H1 (cell line): Measurements from ENCODE around the gene ANKRD31. TPM values are rescaled to one million over a fixed set of nuclear protein-coding genes. Genes with fewer than 3 reads are reported as not detected.

Experiments
- CTCF ChIA-PET: fragments of 300-600 bp; sonication (Branson Sonifier 250); formaldehyde crosslinking; loops from one replicate; lab custom pipeline; 2021; ENCODE audit not compliant: partially characterized antibody; lab: Charles Lee
- POLR2A ChIA-PET: fragments of 300-600 bp; sonication (Branson Sonifier 250); formaldehyde crosslinking; loops from one replicate; lab custom pipeline; 2021; ENCODE audit warnings: inconsistent platforms; ENCODE audit not compliant: partially characterized antibody; lab: Charles Lee
- DNase-seq, 2 experiments: peaks; one replicate each; pipeline versions ENCODE4 v3.0.0 to v3.0.0-alpha.2; 2010 to 2022; ENCODE audit warnings: low spot score in 2 of 2, low read depth in 1 of 2, mixed read lengths in 1 of 2
- FAIRE-seq: peaks from 2 replicates; lab custom pipeline; 2011; peaks lifted over from hg19 to GRCh38; lab: Jason Lieb, UNC
- H2AFZ ChIP-seq: 2 replicates; pipeline ENCODE4 v1.8.1; 2012; ENCODE audit warnings: low read length, inconsistent platforms
- H2AK5ac ChIP-seq: 2 replicates; pipeline ENCODE4 v1.6.1; 2013; ENCODE audit warnings: low read depth, low read length
- H2BK120ac ChIP-seq: replicated peaks from 2 replicates; pipeline ENCODE3; 2013; ENCODE audit warnings: low read depth, low read length, inconsistent platforms
- H2BK12ac ChIP-seq: 2 replicates; pipeline ENCODE4 v1.6.1; 2013; ENCODE audit warnings: low read depth, low read length
- H2BK15ac ChIP-seq: 2 replicates; pipeline ENCODE4 v1.6.1; 2013; ENCODE audit warnings: low read length
- H2BK20ac ChIP-seq: 2 replicates; pipeline ENCODE4 v1.6.1; 2013; ENCODE audit warnings: low read length
- H2BK5ac ChIP-seq: 2 replicates; pipeline ENCODE4 v1.6.1; 2013; ENCODE audit warnings: low read depth, low read length
- H3K14ac ChIP-seq: 2 replicates; pipeline ENCODE4 v1.6.1; 2013; ENCODE audit warnings: inconsistent platforms; ENCODE audit not compliant: insufficient read length
- H3K18ac ChIP-seq: 2 replicates; pipeline ENCODE4 v1.6.1; 2013; ENCODE audit warnings: low read length; ENCODE audit errors: extremely low read depth
- H3K23ac ChIP-seq: 2 replicates; pipeline ENCODE4 v1.6.1; 2013; ENCODE audit warnings: inconsistent platforms; ENCODE audit not compliant: insufficient read length
- H3K23me2 ChIP-seq: 2 replicates; pipeline ENCODE4 v1.6.1; 2013; ENCODE audit warnings: low read depth, low read length
- H3K27ac ChIP-seq: 2 replicates; pipeline ENCODE4 v1.6.1; 2011; ENCODE audit warnings: low read depth, low read length, inconsistent platforms
- H3K27me3 ChIP-seq, 4 experiments: replicated peaks in 1 of 4; 1 replicate in 1 of 4; 2 replicates in 3 of 4; pipeline versions ENCODE4 v1.6.1 to v1.8.1; 2011 to 2013; ENCODE audit warnings: low read length in 3 of 4, mild to moderate bottlenecking in 3 of 4, inconsistent platforms in 2 of 4, mixed read lengths in 2 of 4, moderate library complexity in 1 of 4; ENCODE audit not compliant: control insufficient read depth in 3 of 4, insufficient read depth in 3 of 4; ENCODE audit errors: extremely low read depth in 1 of 4
- H3K36me3 ChIP-seq, 4 experiments: 2 replicates each; pipeline versions ENCODE4 v1.6.1 to v1.8.1; 2011 to 2013; ENCODE audit warnings: mild to moderate bottlenecking in 4 of 4, low read length in 3 of 4, moderate library complexity in 2 of 4, control low read depth in 1 of 4, inconsistent platforms in 1 of 4; ENCODE audit not compliant: insufficient read depth in 4 of 4, control insufficient read depth in 2 of 4
- H3K4ac ChIP-seq: replicated peaks from 2 replicates; pipeline ENCODE3; 2013; ENCODE audit warnings: low read length, low read depth, mixed read lengths, inconsistent platforms; ENCODE audit not compliant: insufficient read length
- H3K4me1 ChIP-seq, 4 experiments: replicated peaks in 1 of 4; 1 replicate in 1 of 4; 2 replicates in 3 of 4; pipeline versions ENCODE4 v1.6.1 to v1.8.1; 2011 to 2013; ENCODE audit warnings: low read length in 3 of 4, inconsistent platforms in 2 of 4, mixed read lengths in 1 of 4; ENCODE audit not compliant: insufficient read depth in 4 of 4, control insufficient read depth in 3 of 4
- H3K4me2 ChIP-seq, 2 experiments: 2 replicates each; pipeline versions ENCODE4 v1.6.1 to v1.8.1; 2011 to 2013; ENCODE audit warnings: low read depth in 2 of 2, low read length in 2 of 2, control low read depth in 1 of 2, inconsistent platforms in 1 of 2, mild to moderate bottlenecking in 1 of 2; ENCODE audit not compliant: insufficient read depth in 1 of 2
- H3K4me3 ChIP-seq, 4 experiments: fragments of 200-600, 300-600 bp in 1 of 4; sonication (generic), shearing (Covaris generic), sonication (Bioruptor Twin) in 1 of 4; 2 replicates each; pipeline versions ENCODE4 v1.5.1 to v1.8.1; 2011 to 2016; ENCODE audit warnings: low read length in 4 of 4, low read depth in 3 of 4, control low read depth in 2 of 4, inconsistent platforms in 2 of 4, mild to moderate bottlenecking in 2 of 4, mixed read lengths in 1 of 4, moderate library complexity in 1 of 4; ENCODE audit not compliant: insufficient read depth in 2 of 4; ENCODE audit errors: extremely low read depth in 1 of 4
- H3K56ac ChIP-seq: replicated peaks from 2 replicates; pipeline ENCODE3; 2013; ENCODE audit warnings: low read depth, mild to moderate bottlenecking, mixed read lengths, low read length, inconsistent platforms; ENCODE audit not compliant: insufficient read length
- H3K79me1 ChIP-seq: 2 replicates; pipeline ENCODE4 v1.6.1; 2013; ENCODE audit warnings: low read depth, low read length, control low read depth
- H3K79me2 ChIP-seq, 2 experiments: 2 replicates each; pipeline versions ENCODE4 v1.6.1 to v1.8.1; 2012 to 2013; ENCODE audit warnings: low read length in 2 of 2, mild to moderate bottlenecking in 2 of 2, inconsistent platforms in 1 of 2; ENCODE audit not compliant: insufficient read depth in 2 of 2, control insufficient read depth in 1 of 2
- H3K9ac ChIP-seq, 4 experiments: replicated peaks in 1 of 4; 1 replicate in 1 of 4; 2 replicates in 3 of 4; pipeline versions ENCODE4 v1.6.1 to v1.8.1; 2011 to 2013; ENCODE audit warnings: low read depth in 3 of 4, low read length in 3 of 4, control low read depth in 2 of 4, mild to moderate bottlenecking in 2 of 4, moderate library complexity in 2 of 4, inconsistent platforms in 1 of 4; ENCODE audit errors: extremely low read depth in 1 of 4
- H3K9me3 ChIP-seq, 2 experiments: 2 replicates each; pipeline versions ENCODE4 v1.6.1 to v1.8.1; 2012 to 2013; ENCODE audit warnings: mild to moderate bottlenecking in 2 of 2, moderate library complexity in 2 of 2, control low read depth in 1 of 2, inconsistent platforms in 1 of 2, low read depth in 1 of 2, low read length in 1 of 2, mixed read lengths in 1 of 2; ENCODE audit not compliant: insufficient read depth in 2 of 2
- H4K20me1 ChIP-seq, 2 experiments: replicated peaks in 1 of 2; 2 replicates each; pipeline versions ENCODE3 to v1.8.1; 2011 to 2013; ENCODE audit warnings: inconsistent platforms in 2 of 2, low read length in 2 of 2, mild to moderate bottlenecking in 1 of 2; ENCODE audit not compliant: insufficient read depth in 2 of 2, control insufficient read depth in 1 of 2
- H4K5ac ChIP-seq: 2 replicates; pipeline ENCODE4 v1.6.1; 2013; ENCODE audit warnings: low read length, low read depth, mixed read lengths, inconsistent platforms; ENCODE audit not compliant: insufficient read length
- H4K8ac ChIP-seq: 2 replicates; pipeline ENCODE4 v1.8.0; 2013; ENCODE audit warnings: mild to moderate bottlenecking, moderate library complexity, low read length, inconsistent platforms; ENCODE audit not compliant: insufficient read depth; ENCODE audit errors: extremely low read depth
- H4K91ac ChIP-seq: replicated peaks from 2 replicates; pipeline ENCODE3; 2013; ENCODE audit warnings: low read length, mixed read lengths, inconsistent platforms; ENCODE audit not compliant: insufficient read length
- CHD2 ChIP-seq: IDR thresholded peaks from 2 replicates; pipeline ENCODE4 v1.6.1; 2012; ENCODE audit warnings: low read length, improper control_type of control experiment
- EGR1 ChIP-seq: IDR thresholded peaks from 2 replicates; pipeline ENCODE4 v1.6.1; 2011; ENCODE audit warnings: low read depth, low read length, borderline replicate concordance
- POU5F1 ChIP-seq: IDR thresholded peaks from 2 replicates; pipeline ENCODE4 v1.6.1; 2011; ENCODE audit warnings: low read depth, mild to moderate bottlenecking, low read length, moderate library complexity
- RAD21 ChIP-seq, 2 experiments: IDR thresholded peaks in 1 of 2; conservative IDR thresholded peaks in 1 of 2; 2 replicates each; pipeline ENCODE4 v1.6.1; 2011; ENCODE audit warnings: low read depth in 2 of 2, low read length in 2 of 2, improper control_type of control experiment in 1 of 2, inconsistent platforms in 1 of 2, mild to moderate bottlenecking in 1 of 2, moderate library complexity in 1 of 2
- RNF2 ChIP-seq: fragments of 200-900, 300-1000 bp; sonication (generic); IDR thresholded peaks from 2 replicates; pipeline ENCODE4 v1.7.1; 2016; ENCODE audit warnings: borderline replicate concordance, low read depth, mild to moderate bottlenecking, antibody characterized with exemption, low read length; ENCODE audit not compliant: poor library complexity, severe bottlenecking; ENCODE audit errors: missing control alignments
- YY1 ChIP-seq: IDR thresholded peaks from 2 replicates; pipeline ENCODE4 v1.6.1; 2011; ENCODE audit warnings: low read depth, mild to moderate bottlenecking, low read length
- WGBS, 2 experiments: shearing (Covaris generic) in 1 of 2; methylation state at CpG; one replicate each; pipeline versions ENCODE4 v1.1.6 to v1.1.7; 2013 to 2015; ENCODE audit warnings: low lambda C conversion rate in 2 of 2, mixed read lengths in 2 of 2, inconsistent platforms in 1 of 2, low coverage in 1 of 2, missing lambda C conversion rate in 1 of 2; ENCODE audit not compliant: insufficient replicate concordance in 2 of 2, insufficient coverage in 1 of 2, insufficient read length in 1 of 2; ENCODE audit errors: extremely low coverage in 1 of 2, missing lambda C conversion rate in 1 of 2; 5-methylcytosine and 5-hydroxymethylcytosine counted together
- polyA plus RNA-seq, 7 experiments: library from polyadenylated mRNA; depleted of rRNA in 3 of 7; stranded (reverse) in 5 of 7; unstranded in 2 of 7; fragments of >200 nt in 5 of 7; fragments of 200-250 nt in 2 of 7; gene quantifications; 1 replicate in 5 of 7; 2 replicates in 1 of 7; 4 replicates in 1 of 7; pipeline versions ENCODE4 v1.2.1 to v1.2.3, GENCODE V29; 2011 to 2013; ENCODE audit warnings: missing spikeins in 2 of 7, mixed read lengths in 2 of 7
- total RNA-seq: library from RNA; stranded (reverse); fragmentation: NEBNext Ultra II Directional; extraction: Animal tissue kit (Norgen Biotek cat#: 25700); gene quantifications from 2 replicates; pipeline ENCODE4 v1.2.1, GENCODE V29; 2021

Gene ANKRD31
- total and polyA plus RNA-seq, 2 of the 8 experiments (the other 6 are each of a cell fraction or from before 2014, with no cell fraction given) = 0.05 to 0.06 TPM

DNA sequence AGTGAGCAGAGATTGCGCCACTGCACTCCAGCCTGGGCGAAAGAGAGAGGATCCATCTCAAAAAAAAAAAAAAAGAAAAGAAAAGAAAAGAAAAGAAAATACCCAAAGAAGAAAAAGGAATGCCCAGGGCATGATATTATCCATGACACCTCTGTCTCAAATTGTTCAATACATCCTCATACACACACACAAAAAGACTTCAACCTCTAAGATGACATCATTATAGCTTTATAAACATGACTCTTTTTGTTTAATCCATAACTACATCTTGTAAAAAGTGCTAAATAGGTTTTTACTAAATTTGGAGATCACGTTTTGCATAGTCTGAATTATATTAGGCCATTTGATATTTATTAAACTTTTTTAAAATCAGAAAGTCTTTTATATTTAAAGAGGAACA lies 33.1 kb downstream of the ANKRD31 start:
- H3K23me2 ChIP-seq = no peaks in the 10 kb centered on the region
- no peak overlapping the region for H2AK5ac ChIP-seq
- no peak overlapping the region for H4K8ac ChIP-seq
- no peaks in the 10 kb centered on the region for H3K27me3 ChIP-seq
- H4K20me1 ChIP-seq = no peaks in the 10 kb centered on the region
- H2AFZ ChIP-seq = no peak overlapping the region
- H3K4ac ChIP-seq = no peak overlapping the region
- H3K56ac ChIP-seq = no peak overlapping the region
- no peak overlapping the region for H3K4me3 ChIP-seq
- H3K14ac ChIP-seq = no peak overlapping the region
- no peak overlapping the region for H3K4me2 ChIP-seq
- no peaks in the 10 kb centered on the region for H3K9me3 ChIP-seq
- no peak overlapping the region for H4K5ac ChIP-seq
- no peak overlapping the region for H2BK20ac ChIP-seq
- no peaks in the 10 kb centered on the region for H3K36me3 ChIP-seq
- no peak overlapping the region for H3K27ac ChIP-seq
- no peak overlapping the region for H4K91ac ChIP-seq
- no peak overlapping the region for H2BK120ac ChIP-seq
- FAIRE-seq (no peak), DNase-seq (no peak)
- no peak overlapping the region for H2BK12ac ChIP-seq
- POLR2A ChIA-PET = no interaction called here
- no peak for TF ChIP-seq YY1
- no peak for TF ChIP-seq EGR1
- no peak for TF ChIP-seq CHD2
- TF ChIP-seq POU5F1 = no peak
- no peak for TF ChIP-seq RNF2
- TF ChIP-seq RAD21 (IDR thresholded peaks at IDR 0.05 in 1 of 2, conservative IDR thresholded peaks at IDR 0.05 in 1 of 2; ENCODE audit: low read depth in 2 of 2, low read length in 2 of 2) = no peak
- H3K18ac ChIP-seq = no peak overlapping the region
- H3K9ac ChIP-seq = no peak overlapping the region
- no peak overlapping the region for H2BK15ac ChIP-seq
- no peaks in the 10 kb centered on the region for H3K4me1 ChIP-seq
- H3K23ac ChIP-seq = no peak overlapping the region
- 94% methylated on average over 3 of the region's 3 CpGs; no CpG with 5 or more reads in 1 of the 2 experiments for WGBS, 2 experiments
- H3K79me1 ChIP-seq = no peaks in the 10 kb centered on the region
- H2BK5ac ChIP-seq = no peak overlapping the region
- CTCF ChIA-PET = interaction anchor here (1.1 kb wide), 1 partner anchor 11 kb away, joined by 3 read pairs; no protein-coding TSS in a partner anchor
- no peaks in the 10 kb centered on the region for H3K79me2 ChIP-seq
